GM12801 (cell line): ENCODE measurements around the gene SAMD4B.

Experiments used
- CTCF ChIP-seq: IDR thresholded peaks from one replicate; pipeline ENCODE4 v1.5.1; 2011; ENCODE audit warnings: control low read depth; ENCODE audit not compliant: insufficient read length; ENCODE audit errors: extremely low read depth

Gene SAMD4B

GRCh38 chr19:39409208-39410016, 67.2 kb downstream of the SAMD4B start:
- TF ChIP-seq CTCF = no peak

DNA sequence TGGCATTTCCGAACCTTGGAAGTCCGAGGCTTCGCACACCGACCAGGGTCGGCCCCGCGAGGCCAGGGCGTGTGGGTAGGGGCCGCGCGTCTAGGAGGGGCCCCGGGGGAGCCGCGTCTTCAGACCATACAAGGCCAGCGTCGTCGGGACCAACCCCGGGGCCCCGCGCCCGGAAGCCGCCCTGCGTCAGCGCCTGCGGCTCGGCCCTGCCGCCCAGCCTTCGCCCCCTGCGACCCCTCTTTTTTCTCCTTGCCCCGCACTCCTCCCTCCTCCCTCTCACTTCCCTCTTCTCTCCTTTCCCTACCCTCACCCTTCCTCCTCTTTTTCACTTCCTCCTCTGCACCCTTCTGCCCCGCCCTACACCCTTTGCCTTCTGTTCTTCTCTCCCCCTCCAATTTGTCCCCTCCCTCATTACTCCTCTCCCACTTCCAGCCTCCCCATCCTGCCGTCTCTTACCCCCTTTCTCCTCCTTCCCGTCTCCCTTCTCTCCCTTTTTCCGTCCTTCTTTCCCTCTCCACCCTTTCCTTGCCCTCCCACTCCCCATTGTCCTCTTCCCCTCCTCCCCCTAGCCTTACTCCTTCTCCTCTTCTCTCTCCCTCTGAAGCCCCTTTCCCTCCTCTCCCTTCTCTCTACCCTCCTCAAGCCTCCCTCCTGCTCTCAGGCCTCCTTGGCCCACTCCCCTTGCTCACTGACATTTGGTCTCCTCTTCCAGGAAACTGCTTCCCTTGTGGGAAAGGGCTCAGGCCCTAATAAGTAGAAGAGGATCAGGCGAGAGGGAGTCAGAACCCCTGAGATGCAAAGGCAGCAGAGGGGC, 68.0 kb downstream of the SAMD4B start:
- no peak for TF ChIP-seq CTCF

- TF ChIP-seq CTCF = no peak
These were observed 68.5 kb downstream of the SAMD4B start for GRCh38 chr19:39410831-39411080.

DNA sequence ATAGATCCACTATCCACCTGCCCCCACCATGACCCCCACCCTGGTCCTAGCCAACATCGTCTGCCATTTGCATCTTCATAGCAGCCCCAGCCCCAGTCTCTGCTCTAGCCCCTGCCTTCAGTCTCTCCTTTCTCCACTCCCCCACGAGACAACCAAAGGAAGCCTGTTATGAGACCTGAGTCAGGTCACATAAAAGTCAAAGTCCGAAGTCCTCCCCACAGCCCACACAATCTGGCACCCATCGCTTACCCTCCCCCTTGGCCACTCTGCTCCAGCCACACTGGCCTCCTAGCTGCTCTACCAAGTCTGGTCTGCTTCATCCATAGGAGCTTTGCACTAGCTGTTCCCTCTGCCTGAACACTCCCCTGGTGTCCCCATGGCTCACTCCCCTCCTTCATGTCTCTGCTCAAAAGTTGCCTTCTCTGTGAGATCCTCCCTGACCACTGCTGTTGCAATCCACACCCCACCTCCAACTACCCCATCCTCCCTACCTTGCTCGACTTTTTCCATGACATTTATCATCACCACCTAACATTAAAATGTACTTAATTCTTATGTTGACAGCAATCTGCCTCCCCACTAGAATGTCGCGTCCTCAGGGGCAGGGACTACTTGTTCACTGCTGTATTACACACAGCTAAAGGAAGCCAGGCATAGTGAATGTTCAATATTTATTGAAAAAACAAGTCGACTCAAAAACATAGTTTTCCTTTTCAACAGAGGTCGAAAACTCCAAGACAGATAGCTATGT, 69.0 kb downstream of the SAMD4B start:
- no peak for TF ChIP-seq CTCF

DNA sequence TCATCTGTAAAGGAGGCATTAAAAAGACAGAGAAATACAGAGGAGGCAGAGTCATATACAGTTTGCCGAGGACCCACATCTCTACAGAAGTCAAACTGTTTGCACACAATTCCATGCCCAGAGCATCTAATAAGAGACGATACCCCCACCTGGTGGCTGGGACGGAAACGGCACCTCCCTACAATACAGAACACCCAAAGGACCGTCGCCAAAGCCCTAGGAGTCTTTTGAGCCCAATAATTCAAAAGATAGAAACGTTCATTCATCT, 69.5 kb downstream of the SAMD4B start:
- TF ChIP-seq CTCF = peak; percentile 38

DNA sequence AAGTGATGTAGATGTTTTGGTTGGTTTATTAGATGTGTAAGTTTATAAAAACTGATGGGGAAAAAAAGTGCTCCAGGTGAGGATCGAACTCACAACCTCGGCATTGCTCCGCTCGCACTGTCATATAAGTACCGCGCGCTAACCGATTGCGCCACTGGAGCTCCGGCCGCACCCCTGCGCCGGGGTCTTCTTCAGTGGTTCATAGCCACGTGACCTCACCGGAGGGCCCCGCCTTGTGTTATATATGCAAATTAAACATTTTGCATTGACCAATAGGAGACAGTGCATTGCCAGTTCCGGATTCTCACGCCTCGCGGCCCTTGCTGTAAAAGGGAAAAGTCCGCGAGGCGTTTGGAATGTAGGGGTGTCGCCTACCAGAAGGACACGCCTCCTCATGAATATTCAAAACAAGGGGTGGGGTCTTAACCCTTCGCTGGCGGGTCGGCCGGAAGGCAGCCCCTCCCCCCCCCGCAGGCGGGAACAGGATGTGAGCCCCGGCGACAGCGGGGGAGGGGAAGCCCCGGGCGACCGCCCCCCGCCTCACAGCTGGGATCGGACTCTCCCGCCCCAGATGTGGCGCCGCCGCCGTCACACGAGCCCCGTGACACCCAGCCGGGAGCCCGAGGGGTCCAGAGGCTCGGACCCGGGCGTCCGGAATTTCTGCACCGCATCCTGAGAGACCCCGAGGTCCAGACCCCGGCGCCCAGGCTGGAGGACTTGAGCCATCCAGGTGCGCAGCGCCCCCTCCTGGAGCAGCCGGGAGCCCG, 70.1 kb downstream of the SAMD4B start, which contains the start of gene PLEKHG2:
Gene PLEKHG2, plus strand, starts transcription at position 570 of the 767 bp plus-strand sequence. CDS start 1,418 bp downstream, outside the sequence.
- no peak for TF ChIP-seq CTCF

- no peak for TF ChIP-seq CTCF
These were observed 70.6 kb downstream of the SAMD4B start for GRCh38 chr19:39412867-39413271.
